ENCODE data around the gene DNAJC24. TPM values are rescaled to one million over a fixed set of nuclear protein-coding genes. Genes with fewer than 3 reads are reported as not detected.

DNAJC24 gene
- total RNA-seq, 1 donor from 2014 or later, result 14.1 TPM

DNA sequence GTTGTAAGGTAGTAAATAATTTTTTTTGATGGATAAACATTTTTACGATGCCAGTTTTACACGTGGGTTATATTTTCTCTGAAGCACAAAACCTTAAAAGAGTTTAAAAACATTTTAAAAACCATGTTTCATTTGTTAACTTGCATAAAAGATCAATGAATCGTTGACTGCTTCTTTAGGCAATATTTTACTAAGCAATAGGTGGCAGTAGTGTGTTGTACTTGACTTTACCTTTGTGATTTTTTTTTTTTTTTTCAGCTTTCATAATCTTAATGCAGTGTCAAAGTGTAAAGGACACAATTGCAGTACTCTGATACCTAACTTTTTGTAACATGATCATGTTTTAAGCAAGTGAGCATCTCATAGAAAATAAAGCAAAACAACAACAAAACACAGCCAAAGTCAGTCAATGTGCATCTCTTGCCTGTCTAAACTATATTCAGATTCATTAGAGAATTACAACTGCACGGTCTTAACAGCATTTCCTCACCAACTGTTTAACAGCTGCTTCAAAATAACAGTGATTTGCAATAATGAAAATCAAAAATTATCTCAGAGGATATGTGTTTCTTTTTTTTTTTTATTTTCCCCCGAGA is 27.7 kb downstream of the DNAJC24 start:
- ATAC-seq (no peak), DNase-seq (no peak)
- TF ChIP-seq, protein P1, sequence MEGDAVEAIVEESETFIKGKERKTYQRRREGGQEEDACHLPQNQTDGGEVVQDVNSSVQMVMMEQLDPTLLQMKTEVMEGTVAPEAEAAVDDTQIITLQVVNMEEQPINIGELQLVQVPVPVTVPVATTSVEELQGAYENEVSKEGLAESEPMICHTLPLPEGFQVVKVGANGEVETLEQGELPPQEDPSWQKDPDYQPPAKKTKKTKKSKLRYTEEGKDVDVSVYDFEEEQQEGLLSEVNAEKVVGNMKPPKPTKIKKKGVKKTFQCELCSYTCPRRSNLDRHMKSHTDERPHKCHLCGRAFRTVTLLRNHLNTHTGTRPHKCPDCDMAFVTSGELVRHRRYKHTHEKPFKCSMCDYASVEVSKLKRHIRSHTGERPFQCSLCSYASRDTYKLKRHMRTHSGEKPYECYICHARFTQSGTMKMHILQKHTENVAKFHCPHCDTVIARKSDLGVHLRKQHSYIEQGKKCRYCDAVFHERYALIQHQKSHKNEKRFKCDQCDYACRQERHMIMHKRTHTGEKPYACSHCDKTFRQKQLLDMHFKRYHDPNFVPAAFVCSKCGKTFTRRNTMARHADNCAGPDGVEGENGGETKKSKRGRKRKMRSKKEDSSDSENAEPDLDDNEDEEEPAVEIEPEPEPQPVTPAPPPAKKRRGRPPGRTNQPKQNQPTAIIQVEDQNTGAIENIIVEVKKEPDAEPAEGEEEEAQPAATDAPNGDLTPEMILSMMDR (IDR thresholded peaks at IDR 0.05), result peak; percentile 51
- H3K27me3 ChIP-seq, result no peaks in the 10 kb centered on the region
- intact Hi-C loops (cut with DNase I), result no loop called here
- no peak overlapping the region for H3K4me3 ChIP-seq
- no peaks in the 10 kb centered on the region for H3K36me3 ChIP-seq
- H3K4me1 ChIP-seq, result no peaks in the 10 kb centered on the region
- H3K9me3 ChIP-seq, result no peaks in the 10 kb centered on the region
- no peak overlapping the region for H3K27ac ChIP-seq

DNA sequence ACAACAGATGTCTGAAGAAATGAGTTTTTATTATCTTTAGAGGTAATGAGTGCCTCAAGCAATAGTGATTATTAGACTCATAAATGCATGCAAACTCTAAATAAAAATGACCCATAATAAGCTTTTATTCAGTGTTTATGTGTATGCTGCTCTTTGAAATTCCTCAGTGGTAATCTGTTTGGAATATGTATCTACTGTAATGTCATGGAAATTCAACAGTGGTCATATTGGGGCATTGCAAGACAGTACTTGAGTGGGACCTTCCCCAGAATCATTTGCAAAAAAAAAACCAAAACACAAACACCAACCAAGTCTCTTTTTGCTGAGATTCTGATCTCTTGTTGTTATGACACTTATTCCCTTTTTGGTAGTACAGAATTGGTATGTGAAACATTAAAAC is 35.0 kb downstream of the DNAJC24 start:
- Histone ChIP-seq H3K4me1 (no peaks in the 10 kb centered on the region), H3K36me3 (no peaks in the 10 kb centered on the region), H3K27me3 (no peaks in the 10 kb centered on the region), H3K4me3 (no peak overlapping the region), H3K27ac (no peak overlapping the region), H3K9me3 (no peaks in the 10 kb centered on the region)
- DNase-seq (no peak), ATAC-seq (no peak)
- intact Hi-C loops (cut with DNase I), result no loop called here
- TF ChIP-seq, protein P1 (IDR thresholded peaks at IDR 0.05), result no peak

DNA sequence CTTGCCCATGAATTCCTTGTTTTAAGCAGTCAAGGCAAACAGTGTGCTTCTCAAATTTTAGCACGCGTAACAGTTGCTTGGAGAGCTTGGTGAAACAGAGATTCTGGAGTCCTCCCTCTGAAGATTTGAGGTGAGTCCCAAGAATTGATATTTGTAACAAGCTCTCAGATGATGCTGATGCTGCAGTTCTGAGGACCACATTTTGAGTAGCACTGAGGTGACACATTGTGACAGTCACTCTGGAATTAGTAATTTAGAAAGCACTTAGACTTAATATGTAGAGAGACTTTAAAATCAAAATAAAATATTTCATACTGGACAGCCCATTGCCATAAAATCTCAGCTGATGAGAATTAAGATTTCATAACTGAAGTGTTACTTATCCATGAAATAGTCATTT is 38.5 kb downstream of the DNAJC24 start:
- no peak overlapping the region for H3K4me3 ChIP-seq
- no peaks in the 10 kb centered on the region for H3K4me1 ChIP-seq
- H3K36me3 ChIP-seq, result no peaks in the 10 kb centered on the region
- no peaks in the 10 kb centered on the region for H3K27me3 ChIP-seq
- H3K27ac ChIP-seq, result no peak overlapping the region
- TF ChIP-seq, protein P1 (IDR thresholded peaks at IDR 0.05), result no peak
- intact Hi-C loops (cut with DNase I), result no loop called here
- H3K9me3 ChIP-seq, result no peaks in the 10 kb centered on the region
- DNase-seq, result no peak
- ATAC-seq, result no peak

DNA sequence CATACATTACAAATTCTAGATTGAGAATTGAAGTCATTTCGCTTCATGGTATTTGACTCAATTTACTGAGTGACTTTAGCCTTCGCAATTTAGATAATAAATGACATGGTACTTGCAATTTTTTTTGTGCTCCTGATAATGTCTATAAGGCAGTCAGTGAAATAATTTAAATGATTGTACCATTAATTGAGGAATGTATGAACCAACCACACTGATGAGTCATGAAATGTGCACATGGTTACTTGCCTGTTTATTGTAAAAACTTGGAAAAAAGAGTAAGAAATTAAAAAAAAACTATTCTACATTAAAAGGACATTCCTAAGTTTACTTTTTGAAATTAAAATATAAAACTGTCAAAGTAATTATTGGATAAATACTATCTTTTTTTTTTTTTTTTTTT is 43.3 kb downstream of the DNAJC24 start:
- Histone ChIP-seq H3K36me3 (peaks cover 9% of the 10 kb centered on the region), H3K9me3 (no peaks in the 10 kb centered on the region), H3K27ac (no peak overlapping the region), H3K27me3 (no peaks in the 10 kb centered on the region), H3K4me1 (no peaks in the 10 kb centered on the region), H3K4me3 (no peak overlapping the region)
- intact Hi-C loops (cut with DNase I), result no loop called here
- TF ChIP-seq, protein P1 (IDR thresholded peaks at IDR 0.05), result no peak
- no peak for ATAC-seq
- DNase-seq, result no peak

DNA sequence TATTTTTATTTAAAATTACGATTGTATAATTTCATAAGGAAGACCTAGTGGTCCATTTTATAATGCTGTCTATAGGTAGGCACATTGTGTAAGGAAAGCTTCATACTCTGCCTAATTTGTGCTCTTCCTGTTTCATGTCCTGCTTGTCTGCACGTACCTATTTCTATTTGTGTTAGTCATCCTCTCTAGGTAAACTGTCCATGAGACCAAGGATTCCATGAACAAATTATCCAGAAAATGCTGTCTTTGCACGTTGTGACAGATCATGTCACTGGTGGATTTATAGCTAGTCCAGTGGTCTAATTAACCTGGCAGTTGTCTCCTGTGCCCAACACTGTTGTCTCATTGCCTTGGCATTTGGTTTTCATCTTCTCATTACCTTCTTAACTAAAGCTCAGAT is 44.7 kb downstream of the DNAJC24 start:
- Histone ChIP-seq H3K27me3 (no peaks in the 10 kb centered on the region), H3K4me1 (no peaks in the 10 kb centered on the region), H3K9me3 (no peaks in the 10 kb centered on the region), H3K27ac (no peak overlapping the region), H3K4me3 (no peak overlapping the region), H3K36me3 (peaks cover 9% of the 10 kb centered on the region)
- TF ChIP-seq, protein P1 (IDR thresholded peaks at IDR 0.05), result no peak
- ATAC-seq (no peak), DNase-seq (no peak)
- intact Hi-C loops (cut with DNase I), result no loop called here

DNA sequence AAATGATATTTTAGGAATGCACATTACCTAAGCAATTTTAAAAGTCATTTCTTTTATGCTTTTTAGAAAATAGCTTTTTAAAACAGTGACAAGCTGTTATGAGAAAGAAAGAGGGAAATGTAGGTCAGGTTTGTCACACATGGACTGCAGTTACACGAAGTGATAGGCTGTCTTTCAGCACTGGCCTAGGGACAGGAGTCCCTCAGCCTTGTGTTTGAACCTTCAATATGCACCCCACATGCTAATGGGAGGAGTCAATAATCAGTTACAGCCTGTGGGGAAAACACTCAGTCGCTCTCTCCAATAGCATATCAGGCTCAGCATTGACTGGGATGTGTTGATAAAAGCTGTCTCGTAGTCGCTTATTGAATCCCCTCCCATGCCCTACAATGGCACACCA is 45.8 kb downstream of the DNAJC24 start:
- DNase-seq (no peak), ATAC-seq (no peak)
- Histone ChIP-seq H3K4me3 (no peak overlapping the region), H3K27me3 (no peaks in the 10 kb centered on the region), H3K9me3 (no peaks in the 10 kb centered on the region), H3K36me3 (peaks cover 9% of the 10 kb centered on the region), H3K27ac (no peak overlapping the region), H3K4me1 (no peaks in the 10 kb centered on the region)
- intact Hi-C loops (cut with DNase I), result no loop called here
- TF ChIP-seq, protein P1 (IDR thresholded peaks at IDR 0.05), result no peak

Data from upper lobe of right lung (tissue), 1 donor.